Right renal pelvis (tissue), 4 donors: ENCODE results near the gene CCDC33. TPM values are rescaled to one million over a fixed set of nuclear protein-coding genes. Genes with fewer than 3 reads are reported as not detected.

Source experiments
- DNase-seq, 4 donors: peaks; one replicate each; pipeline ENCODE4 v3.0.0-alpha.2; 2013; ENCODE audit warnings: low read depth in 4 of 4, low spot score in 3 of 4, missing footprints in 1 of 4
- polyA plus RNA-seq, 4 donors: library from polyadenylated mRNA; unstranded; fragments of 120-200 nt; gene quantifications; one replicate each; pipeline ENCODE4 v1.2.1, GENCODE V29; 2013; ENCODE audit not compliant: insufficient read length in 4 of 4

The CCDC33 gene
- polyA plus RNA-seq, 4 donors, result 3.9 to 6.2 (median 5.2) TPM

DNA sequence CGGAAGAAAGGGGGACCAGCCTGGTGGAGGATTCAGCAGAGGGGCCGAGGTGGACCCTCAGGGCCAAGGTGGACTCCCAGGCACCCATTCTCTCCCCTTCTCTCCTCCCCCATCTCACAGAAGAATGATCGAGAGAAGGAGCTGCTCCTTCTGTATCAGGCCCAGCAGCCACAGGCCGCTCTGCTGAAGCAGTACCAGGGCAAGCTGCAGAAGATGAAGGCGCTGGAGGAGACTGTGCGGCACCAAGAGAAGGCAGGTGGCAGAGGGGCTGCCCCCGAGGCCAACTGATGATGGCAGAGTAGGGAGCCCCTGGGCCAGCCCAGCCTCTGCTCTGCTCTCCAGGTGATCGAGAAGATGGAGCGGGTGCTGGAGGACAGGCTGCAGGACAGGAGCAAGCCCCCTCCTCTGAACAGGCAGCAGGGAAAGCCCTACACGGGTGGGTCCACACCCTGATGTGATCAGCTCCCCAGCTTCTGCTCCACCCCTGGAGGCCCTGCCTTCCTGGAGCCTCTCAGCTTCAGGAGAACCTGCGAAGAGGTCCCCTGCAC, 94.8 kb downstream of the CCDC33 start:
- DNase-seq, result no peak

DNA sequence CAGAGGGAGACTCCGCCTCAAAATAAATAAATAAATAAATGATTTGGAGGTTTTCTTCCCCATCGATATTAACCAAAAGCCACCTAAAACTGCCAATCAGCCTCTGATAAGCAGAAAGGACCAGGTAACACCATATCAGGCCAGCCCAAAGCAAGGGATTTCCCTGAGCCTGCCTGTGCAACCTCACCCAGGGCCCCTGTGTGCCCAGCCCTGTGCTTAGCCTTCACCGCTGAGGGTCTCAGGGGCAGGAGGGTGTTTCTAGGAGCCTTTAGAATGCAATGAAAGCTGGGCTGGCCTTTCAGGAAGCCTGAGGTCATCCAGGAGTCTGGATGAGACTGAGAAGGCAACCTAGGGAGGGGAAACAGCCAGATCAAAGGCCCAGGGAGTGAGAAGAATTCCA, 95.9 kb downstream of the CCDC33 start:
- no peak for DNase-seq

DNA sequence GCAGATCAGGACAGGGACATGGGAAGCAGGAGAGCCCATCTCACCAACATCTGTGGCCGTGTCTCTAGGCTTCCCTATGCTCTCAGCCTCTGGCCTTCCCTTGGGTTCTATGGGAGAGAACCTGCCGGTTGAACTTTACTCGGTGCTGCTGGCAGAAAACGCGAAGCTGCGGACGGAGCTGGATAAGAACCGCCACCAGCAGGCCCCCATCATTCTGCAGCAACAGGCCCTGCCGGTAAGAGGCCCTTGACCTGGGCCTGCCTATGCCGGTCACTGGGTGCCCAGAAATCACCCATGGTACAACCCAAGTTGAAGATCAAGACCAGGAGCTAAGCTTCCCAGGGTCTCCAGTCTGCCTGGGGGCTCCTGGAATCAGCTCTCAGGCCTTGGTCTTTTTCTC, 96.5 kb downstream of the CCDC33 start:
- no peak for DNase-seq

DNA sequence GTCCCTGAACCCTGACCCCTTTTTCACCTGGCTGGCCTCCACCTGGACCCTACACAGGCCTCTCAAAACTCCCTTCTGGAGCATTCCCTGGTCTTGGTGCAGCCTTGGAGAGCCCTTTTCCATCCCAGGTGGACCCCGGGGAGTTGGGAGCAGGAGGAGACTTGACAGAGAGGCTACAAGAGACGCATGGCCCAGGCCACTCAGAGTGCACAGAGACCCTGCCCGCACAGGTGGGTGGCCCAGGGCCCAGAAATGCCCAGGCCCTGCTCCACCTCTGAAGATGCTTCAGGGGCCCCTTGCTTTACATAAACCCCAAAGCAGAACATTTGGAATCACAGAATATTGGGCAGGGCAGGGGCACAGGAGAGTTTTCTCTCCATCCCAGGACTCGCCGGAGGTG, 97.0 kb downstream of the CCDC33 start:
- no peak for DNase-seq

DNA sequence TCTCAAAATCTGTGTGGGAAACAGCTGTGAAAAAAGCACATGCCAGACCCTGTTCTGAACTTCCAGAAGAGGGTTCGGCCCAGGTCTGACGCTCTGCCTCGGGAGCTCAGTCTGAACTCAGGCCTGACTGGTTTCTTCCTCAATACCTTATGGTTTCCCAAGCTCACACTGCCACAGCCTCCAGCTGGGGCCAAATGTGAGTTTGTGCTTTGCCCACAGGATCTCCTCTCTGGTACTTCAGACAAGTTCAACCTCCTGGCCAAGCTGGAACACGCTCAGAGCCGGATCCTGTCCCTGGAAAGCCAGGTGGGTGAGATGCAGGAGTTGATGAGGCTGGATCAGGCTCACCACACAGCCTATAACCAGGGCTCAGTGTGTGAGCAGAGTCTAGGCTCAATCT, 97.5 kb downstream of the CCDC33 start:
- no peak for DNase-seq

DNA sequence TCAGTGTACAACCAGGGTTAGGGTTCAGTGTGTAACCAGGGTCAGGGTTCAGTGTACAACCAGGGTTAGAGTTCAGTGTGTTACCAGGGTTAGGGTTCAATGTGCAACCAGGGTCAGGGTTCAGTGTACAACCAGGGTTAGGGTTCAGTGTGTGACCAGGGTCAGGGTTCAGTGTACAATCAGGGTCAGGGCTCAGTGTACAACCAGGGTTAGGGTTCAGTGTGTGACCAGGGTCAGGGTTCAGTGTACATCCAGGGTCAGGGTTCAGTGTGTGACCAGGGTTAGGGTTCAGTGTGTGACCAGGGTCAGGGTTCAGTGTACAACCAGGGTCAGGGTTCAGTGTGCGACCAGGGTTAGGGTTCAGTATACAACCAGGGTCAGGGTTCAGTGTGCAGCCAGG, 98.0 kb downstream of the CCDC33 start:
- no peak for DNase-seq

DNA sequence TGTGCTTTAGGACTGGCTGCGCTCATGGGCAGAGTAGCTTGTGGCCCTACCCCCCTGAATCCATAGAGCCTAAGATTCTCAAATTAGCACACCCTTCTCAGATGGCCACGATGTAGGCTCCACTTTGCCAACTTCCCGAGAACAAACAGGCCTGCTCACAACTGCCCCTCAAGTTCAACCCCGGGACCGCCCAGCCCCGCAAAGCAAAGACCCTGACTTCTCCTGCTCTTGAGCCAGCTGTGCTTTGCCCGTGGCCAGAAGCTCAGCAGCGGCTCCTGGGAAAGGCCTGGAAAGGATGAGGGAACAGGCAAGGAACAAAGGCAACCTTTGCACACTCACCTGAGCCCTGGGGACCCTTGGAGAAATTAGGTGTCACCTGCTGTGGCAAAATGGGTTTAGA, 99.3 kb downstream of the CCDC33 start:
- no peak for DNase-seq

DNA sequence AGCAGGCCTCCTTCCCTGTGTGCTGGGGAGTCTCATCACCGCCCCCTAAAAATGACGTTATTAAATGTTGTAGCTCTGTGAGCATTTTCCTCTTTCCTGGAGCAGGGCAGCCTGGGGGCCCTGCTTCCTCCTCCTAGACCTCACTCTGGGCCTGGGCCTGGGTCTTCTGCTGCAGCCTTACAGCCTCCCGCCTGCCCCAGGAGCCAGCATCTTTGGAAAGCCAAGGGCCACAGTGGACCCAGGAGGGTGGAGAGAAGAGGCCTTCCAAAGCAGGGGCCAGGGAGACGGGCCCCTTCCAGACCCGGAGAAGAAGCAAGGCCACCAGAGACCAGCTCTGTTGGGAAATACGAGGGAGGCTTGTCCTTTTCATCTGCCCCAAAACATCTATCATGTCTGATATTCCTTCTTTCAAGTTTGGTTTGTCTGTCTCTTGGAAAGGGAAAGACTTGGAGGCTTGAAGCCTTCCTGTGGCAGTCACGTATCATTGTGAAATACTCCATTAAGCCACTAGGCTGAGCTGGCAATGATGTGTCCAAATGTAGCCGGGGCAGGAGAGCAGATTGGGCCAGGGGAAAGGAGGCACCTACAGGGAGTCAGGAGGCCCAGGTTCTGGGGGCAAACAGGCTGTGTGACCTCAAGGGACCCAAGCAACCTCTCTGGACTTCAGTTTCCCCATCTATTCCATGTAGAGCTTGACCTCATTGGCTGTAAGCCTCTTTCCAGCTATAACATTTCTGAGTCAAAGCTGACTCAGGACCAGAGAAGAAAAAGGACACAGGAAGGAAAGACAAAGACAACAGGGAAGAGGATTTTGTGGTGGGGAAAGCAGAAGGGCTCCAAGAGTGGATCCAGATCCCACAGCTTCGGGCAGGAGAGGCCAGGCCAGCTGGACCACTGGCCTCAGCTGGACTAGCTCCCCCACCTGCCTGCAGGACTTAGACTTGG, 100.2 kb downstream of the CCDC33 start:
- DNase-seq, result no peak

DNA sequence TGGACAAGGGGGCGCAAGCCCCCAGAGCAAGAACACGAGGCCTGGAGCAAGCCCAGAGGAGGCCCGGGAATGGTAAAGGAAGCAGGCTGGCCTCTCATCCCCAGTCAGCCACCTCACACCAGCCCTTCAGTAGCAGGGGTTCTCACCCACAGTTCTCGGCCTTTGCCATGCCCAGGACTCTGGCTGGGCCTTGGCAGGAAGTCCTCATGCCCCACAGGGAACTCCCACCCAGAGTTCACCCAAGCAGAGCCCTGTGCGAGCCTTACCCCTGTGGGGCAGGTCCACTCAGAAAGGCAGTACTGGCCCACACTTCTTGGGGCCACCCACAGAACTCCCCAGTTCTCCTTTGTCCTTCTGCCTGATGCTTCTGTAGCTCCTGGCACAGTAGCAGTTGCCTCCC, 101.0 kb downstream of the CCDC33 start:
- DNase-seq, result no peak

DNA sequence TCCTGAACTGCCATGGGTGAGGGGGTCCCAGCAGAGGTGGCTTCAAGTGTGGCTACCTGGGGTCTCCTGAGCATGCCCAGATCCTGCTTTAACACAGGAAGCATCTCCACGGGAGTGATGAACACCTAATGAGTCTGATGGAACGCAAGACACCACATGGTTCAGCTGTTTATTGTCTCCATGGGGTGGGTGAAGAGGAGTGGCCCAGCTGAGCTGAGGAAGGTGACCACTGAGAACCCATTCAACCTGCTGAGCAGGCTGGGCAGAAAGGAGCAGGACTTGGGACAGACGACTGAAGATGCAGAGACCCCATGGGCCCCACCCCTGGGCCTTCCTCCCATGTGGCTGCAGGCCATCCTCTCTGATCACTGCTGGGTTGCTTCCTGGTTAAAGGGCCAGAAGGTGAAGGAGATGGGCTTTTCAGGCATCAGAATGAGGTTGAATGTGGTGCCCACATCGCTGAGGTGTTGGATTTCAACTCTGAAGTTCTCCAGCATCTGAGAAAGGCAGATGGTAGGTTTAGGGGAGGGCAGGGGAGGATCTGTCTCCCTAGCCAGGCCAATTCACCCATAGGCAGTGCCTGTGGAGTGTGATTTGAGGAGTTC, 101.6 kb downstream of the CCDC33 start:
- no peak for DNase-seq

DNA sequence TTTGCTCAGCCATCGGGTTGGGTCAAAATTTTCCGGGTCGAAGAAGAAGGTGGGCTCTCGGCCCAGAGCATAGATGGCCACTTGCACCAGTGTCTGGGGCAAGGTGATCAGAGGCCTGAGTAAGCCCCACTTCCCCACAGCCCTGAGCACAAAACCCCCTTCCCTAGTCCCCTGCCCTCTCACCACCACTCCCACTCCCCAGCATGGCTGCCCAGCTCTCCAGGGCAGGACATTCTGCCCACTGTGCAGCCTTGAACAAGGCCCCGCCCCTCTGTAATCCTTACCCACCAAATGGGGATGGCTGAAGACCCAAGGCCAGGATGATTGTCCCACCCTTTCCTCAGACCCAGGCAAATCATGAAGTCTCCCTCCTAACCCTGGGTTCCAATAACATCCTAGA, 102.5 kb downstream of the CCDC33 start:
- no peak for DNase-seq

DNA sequence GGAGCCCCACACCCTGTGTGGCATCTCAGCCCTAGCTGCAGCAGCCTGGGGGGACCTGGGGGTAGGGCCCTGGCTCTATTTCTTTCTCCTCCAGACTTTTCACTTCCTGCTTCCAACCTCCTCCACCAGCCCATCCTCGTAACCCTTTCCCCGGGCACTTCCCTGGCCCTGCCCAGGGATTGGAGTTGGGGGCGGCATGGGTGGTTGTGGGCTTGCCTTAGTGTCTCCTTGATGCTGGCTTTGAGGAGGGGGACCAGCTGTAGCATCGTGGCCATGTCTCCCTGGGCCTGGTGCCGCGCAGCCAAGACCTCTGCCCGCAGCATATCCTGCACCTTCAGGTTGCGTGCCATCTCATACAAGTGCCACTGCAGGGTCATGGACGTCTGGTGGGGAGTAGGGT, 103.2 kb downstream of the CCDC33 start:
- DNase-seq, result no peak

DNA sequence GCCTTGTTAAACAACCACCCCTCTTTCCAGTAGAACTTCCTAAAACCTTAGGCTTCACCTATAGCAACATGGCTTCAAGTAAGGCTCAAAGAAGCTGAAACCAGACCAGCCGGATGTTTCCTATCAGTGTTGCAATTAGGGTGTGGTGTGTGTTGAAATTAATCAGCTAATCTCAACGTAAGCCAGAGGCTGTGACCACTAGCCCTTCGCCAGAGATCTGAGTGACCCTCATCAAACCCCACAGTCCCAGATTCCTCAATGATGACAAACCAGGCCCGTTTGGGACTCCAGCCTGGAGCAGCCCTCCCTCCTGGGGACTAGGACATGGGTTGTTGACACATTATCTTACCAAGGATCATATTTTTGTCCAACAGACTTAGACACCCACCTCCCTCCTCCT, 104.0 kb downstream of the CCDC33 start:
- DNase-seq, result no peak

DNA sequence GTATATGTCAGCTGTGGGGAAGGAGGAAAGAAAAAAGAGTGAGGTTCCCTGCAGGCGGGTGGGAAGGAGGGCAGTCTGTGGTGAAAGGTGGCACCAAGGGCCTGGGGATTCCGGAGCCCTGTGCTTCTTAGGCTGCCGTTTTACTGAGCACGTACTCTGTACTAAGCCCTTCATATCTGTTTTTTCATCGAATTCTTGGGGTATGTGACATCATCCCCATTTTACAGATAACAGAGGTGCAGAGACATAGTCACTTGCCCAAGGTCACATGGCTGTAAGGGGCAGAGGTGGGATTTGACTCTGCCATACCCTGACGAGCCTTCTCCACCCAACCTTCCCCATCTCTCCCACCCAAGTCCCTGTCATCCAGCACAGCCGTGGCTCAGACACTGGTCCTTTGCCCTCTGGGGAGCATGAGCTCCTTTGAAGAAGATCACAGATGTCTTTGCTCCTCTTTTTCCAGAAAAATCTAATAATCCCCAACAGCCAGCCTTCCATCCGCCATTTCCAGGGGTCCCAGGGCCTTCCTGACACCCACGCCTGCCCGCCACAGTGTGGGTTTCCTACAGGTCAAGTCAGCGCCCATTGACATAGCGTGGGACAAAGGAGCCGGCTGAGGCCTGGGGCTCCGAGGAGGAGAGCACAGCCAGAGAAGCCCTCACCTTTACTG, 107.1 kb downstream of the CCDC33 start:
- no peak for DNase-seq

DNA sequence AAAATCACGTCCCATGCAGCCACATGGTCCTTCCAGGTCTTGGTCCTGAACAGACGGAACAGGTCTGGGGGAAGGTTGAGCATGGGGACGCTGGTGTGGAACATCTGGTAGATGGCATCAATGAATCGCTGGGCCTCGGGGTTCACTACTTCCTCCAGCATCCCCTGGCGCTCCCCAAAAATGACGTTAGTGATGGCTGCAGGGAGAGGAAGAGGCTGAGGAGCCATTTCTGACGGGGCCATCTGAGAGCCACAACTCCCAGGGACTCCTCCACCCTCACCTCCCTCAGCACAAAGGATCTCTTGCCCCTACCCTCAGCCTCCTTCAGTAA, 107.6 kb downstream of the CCDC33 start:
- no peak for DNase-seq

DNA sequence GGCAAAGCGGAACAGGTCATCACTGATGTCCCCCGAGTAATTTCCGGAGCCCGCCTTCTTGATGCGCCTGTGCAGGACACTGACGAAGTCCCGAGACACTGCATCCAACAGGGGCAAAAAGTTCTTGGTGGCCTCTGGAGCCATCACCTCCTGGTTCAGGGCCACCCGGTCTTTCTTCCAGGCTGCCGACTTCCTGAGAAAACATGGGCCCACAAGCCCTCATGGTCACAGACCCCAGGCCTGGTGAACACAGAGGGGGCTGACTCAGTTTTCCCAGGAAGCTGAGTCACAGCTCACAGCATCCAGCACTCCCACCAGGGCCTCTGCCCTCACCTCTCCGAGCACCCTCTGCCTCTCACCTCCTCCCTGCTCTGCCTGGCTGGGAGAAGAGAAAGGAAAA, 108.9 kb downstream of the CCDC33 start:
- DNase-seq, result no peak

DNA sequence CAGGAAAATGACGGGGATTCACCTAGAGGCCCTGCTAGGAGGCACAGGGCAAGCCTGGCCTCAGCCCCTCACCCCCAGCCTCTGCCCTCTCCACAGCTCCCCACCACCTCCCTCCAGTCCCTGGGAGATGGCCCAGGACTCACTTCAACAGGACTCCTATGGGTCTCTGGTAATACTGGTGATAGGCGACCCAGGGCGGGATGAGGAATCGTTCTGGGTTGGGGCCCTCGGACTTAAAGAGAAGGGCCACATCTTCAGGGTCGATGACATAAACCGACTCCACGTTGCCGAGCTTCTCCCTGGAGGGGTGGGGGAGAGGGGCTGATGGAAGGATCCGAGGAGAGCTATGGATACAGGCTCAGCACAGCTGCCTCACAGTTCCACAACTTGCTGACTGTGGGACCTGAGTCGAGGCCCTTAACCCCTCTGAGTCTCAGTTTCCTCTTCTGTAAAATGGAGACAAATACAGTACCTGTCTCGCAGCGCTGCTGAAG, 111.7 kb downstream of the CCDC33 start:
- DNase-seq, result no peak

DNA sequence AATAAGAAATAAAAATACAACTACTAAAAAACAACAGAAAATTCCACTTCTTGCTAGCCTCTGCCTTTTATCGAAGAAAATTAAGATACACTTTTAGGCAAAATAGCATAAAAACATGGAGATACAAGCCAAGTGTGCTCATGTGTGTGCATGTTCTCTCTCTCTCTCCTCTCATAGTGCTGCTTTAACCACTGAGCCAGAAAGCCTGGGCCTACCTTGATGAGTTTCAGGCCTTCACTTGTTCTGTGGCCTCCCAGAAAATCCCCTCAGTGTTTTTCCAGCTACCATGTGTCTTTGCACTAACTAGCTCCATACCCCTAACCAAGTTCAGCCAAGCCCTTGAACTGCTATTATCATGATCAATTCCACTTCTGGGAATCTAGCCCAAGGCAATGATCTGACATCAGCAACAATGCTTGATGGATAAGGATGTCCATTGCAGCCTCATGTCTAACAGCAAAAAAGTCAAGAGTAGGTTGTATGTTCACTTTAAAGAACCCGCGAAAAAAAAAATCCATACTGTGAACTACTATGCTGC, 113.2 kb downstream of the CCDC33 start:
- no peak for DNase-seq

DNA sequence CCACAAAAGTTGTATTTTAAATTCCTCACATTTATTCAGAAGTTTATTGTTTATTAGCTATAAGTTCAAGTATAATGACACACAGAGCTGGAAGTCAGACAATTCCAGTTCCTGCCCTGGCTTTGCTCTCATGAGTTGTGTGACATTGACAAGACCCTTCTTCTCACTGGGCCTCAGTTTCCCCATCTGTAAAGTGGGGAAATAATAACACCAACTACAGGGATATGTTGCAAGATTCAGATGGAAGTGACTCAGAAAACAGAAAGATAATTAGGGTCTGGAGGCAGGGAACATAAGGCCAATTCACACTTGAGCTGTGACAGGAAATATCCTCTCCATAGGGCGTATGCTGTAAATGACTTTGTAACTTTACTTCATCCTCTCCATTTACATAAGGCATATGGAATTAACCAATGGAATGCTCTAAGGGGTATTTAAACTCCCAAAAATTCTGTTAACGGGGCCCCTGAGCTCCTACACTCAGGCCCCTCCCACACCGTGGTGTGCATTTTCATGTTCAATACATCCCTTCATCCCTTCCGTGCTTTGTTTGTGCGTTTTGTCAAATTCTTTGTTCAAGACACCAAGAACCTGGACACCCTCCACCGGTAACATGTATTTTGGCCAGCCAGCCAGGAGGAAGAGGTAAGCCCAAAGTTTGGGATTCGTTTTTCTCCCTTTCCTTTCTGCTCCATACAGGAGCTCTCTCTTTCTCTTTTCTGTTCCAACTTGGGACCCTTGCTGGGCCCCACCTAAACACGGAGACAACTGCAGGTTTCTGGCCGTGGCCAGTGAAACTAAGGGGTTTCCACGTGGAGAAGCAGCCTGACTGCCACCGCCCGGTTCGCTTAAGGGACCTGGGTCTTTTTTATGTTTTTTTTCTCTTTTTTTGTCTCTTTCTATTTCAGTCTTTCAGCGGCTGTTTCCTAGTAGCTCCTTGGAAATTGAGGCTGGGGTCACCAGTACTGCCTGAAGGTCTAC, 114.5 kb downstream of the CCDC33 start:
- no peak for DNase-seq

DNA sequence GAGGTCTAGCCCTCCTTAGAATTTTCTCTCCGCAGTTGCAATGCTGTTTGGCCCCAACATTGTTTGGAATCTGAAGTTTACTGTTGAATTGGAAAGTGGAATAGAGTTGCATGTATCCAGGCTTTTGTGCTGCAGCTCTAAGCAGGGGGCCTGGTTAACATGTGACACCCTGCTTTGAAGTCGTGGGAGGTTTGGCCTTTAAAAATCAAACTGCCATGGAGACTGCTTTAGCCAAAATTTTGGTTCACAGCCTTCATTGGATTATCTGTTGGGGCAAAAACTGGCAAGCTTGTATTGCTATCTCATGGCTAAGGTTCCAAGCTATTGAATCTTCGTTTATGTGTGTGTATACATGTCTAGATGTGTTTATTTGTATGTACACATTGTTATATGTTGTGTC, 115.5 kb downstream of the CCDC33 start:
- DNase-seq, result no peak
